Measurements from ENCODE around the gene TPRG1. TPM values are rescaled to one million over a fixed set of nuclear protein-coding genes. Genes with fewer than 3 reads are reported as not detected.

Gene TPRG1
- total and polyA plus RNA-seq, 4 donors, result 1.0 to 46.6 (median 6.9) TPM

DNA sequence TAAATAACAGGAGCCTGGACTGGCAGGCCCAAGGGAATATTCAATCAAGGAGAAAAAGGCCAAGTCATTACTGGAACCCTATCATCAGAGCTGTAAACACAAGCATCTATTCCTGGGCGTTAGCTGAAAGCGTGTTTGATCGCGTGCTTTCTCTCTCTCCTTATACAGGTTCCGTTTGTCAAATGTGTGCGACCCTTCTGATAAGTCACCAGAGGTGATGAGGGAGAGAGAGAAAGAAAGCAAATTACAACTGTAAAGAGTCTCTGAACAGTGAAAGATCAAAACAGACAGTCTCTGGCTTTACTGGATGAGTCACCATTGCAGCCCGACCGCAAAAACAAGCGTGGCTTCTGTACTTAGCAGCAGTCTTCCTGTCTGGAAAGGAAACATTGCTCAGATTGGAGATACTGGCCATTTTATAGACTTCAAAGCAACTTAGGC lies 39.5 kb upstream of the TPRG1 start:
- Histone ChIP-seq H3K9ac (ENCODE audit: low read depth in 1 of 2, low read length in 2 of 2) (no peak overlapping the region), H3K4me1 (ENCODE audit: control insufficient read depth in 4 of 4, insufficient read depth in 4 of 4, low read length in 3 of 4) (no peaks in the 10 kb centered on the region), H3K27ac (ENCODE audit: low read depth in 1 of 2, low read length in 2 of 2) (no peak overlapping the region), H3K36me3 (ENCODE audit: control insufficient read depth in 4 of 4, insufficient read depth in 3 of 4, low read depth in 1 of 4, low read length in 3 of 4) (peaks cover 5 to 32% (median 24%) of the 10 kb centered on the region in 4 donors), H3K27me3 (ENCODE audit: control insufficient read depth in 4 of 4, insufficient read depth in 4 of 4, low read length in 3 of 4) (no peaks in the 10 kb centered on the region), H3K4me3 (ENCODE audit: low read depth in 1 of 3, low read length in 3 of 3) (no peak overlapping the region), H3K9me3 (ENCODE audit: control insufficient read depth in 4 of 4, low read length in 3 of 4) (no peaks in the 10 kb centered on the region)
- TF ChIP-seq NR2F2 (IDR thresholded peaks at IDR 0.05) (peak; percentile 19), JUND (IDR thresholded peaks at IDR 0.05) (peak; percentile 78 to 85)
- TF ChIP-seq, protein P1, sequence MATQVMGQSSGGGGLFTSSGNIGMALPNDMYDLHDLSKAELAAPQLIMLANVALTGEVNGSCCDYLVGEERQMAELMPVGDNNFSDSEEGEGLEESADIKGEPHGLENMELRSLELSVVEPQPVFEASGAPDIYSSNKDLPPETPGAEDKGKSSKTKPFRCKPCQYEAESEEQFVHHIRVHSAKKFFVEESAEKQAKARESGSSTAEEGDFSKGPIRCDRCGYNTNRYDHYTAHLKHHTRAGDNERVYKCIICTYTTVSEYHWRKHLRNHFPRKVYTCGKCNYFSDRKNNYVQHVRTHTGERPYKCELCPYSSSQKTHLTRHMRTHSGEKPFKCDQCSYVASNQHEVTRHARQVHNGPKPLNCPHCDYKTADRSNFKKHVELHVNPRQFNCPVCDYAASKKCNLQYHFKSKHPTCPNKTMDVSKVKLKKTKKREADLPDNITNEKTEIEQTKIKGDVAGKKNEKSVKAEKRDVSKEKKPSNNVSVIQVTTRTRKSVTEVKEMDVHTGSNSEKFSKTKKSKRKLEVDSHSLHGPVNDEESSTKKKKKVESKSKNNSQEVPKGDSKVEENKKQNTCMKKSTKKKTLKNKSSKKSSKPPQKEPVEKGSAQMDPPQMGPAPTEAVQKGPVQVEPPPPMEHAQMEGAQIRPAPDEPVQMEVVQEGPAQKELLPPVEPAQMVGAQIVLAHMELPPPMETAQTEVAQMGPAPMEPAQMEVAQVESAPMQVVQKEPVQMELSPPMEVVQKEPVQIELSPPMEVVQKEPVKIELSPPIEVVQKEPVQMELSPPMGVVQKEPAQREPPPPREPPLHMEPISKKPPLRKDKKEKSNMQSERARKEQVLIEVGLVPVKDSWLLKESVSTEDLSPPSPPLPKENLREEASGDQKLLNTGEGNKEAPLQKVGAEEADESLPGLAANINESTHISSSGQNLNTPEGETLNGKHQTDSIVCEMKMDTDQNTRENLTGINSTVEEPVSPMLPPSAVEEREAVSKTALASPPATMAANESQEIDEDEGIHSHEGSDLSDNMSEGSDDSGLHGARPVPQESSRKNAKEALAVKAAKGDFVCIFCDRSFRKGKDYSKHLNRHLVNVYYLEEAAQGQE (IDR thresholded peaks at IDR 0.05), result no peak
- WGBS, result 67% methylated on average over 9 of the region's 9 CpGs
- DNase-seq (ENCODE audit: low spot score), result no peak

DNA sequence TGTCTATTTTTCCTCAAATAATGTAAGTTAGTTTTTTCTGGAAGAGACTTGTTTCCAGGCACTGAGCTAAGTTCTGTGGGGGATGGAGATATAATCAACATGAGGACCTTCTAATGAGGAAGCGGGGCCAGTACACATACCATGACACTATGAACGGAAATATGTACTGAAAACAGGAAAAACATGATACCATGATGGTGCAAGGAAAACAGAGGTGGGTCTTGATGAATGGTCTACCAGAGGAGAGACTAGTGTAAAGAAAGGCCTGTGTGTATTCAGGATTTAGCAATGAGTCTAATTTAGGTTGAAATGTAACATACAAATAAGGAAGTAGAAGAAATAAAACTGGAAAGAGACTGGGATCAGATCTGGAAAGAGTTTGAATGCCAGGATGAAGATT lies 38.9 kb upstream of the TPRG1 start:
- DNase-seq (ENCODE audit: low spot score), result no peak
- WGBS, result 84% methylated on average over 2 of the region's 2 CpGs
- TF ChIP-seq RXRA (IDR thresholded peaks at IDR 0.05), result no peak
- no peak for TF ChIP-seq ZBTB33 (IDR thresholded peaks at IDR 0.05)
- no peak for TF ChIP-seq TAF1 (conservative IDR thresholded peaks at IDR 0.05)
- no peak for TF ChIP-seq CTCF (IDR thresholded peaks at IDR 0.05; ENCODE audit: low read depth, low read length, missing input control)
- TF ChIP-seq, protein P1 (IDR thresholded peaks at IDR 0.05), result no peak
- Histone ChIP-seq H3K27me3 (ENCODE audit: control insufficient read depth in 4 of 4, insufficient read depth in 4 of 4, low read length in 3 of 4) (no peaks in the 10 kb centered on the region), H3K36me3 (ENCODE audit: control insufficient read depth in 4 of 4, insufficient read depth in 3 of 4, low read depth in 1 of 4, low read length in 3 of 4) (peaks cover 5 to 28% (median 21%) of the 10 kb centered on the region in 4 donors), H3K27ac (ENCODE audit: low read depth in 1 of 2, low read length in 2 of 2) (no peak overlapping the region), H3K9ac (ENCODE audit: low read depth in 1 of 2, low read length in 2 of 2) (no peak overlapping the region), H3K4me3 (ENCODE audit: low read depth in 1 of 3, low read length in 3 of 3) (no peak overlapping the region), H3K4me1 (ENCODE audit: control insufficient read depth in 4 of 4, insufficient read depth in 4 of 4, low read length in 3 of 4) (no peaks in the 10 kb centered on the region), H3K9me3 (ENCODE audit: control insufficient read depth in 4 of 4, low read length in 3 of 4) (no peaks in the 10 kb centered on the region)

Measured in liver (tissue), 9 donors.